ENCODE measurements around the gene ALDH4A1.

DNA sequence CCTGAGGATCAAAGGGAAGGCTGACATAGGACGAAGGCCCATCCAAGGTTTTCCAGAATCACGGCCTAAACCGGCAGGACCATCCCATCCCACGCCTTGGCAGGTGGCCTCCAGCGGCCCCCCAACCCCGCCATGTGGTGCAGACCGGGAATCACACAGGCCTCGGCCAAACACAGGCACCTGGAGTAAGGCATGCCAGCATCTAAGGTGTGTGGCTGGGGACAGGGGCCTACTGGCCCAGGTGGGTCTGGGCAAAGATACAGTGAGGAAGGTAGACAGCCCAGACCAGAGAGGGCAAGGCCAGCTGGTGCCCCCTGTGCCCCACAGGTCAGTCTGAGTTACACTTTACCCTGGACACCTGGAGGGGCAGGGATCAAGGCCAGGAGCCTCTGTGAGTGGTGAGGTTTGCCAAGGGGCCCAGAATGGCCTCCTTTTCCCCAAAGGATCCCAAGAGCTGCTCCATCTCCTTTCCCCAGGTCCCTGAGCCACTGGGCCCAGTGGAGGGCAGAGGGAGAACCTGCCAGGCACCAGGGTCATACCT is 30.2 kb downstream of the ALDH4A1 start:
- TF ChIP-seq, protein P1, sequence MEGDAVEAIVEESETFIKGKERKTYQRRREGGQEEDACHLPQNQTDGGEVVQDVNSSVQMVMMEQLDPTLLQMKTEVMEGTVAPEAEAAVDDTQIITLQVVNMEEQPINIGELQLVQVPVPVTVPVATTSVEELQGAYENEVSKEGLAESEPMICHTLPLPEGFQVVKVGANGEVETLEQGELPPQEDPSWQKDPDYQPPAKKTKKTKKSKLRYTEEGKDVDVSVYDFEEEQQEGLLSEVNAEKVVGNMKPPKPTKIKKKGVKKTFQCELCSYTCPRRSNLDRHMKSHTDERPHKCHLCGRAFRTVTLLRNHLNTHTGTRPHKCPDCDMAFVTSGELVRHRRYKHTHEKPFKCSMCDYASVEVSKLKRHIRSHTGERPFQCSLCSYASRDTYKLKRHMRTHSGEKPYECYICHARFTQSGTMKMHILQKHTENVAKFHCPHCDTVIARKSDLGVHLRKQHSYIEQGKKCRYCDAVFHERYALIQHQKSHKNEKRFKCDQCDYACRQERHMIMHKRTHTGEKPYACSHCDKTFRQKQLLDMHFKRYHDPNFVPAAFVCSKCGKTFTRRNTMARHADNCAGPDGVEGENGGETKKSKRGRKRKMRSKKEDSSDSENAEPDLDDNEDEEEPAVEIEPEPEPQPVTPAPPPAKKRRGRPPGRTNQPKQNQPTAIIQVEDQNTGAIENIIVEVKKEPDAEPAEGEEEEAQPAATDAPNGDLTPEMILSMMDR (IDR thresholded peaks at IDR 0.05): no peak
- no peak for TF ChIP-seq EP300 (IDR thresholded peaks at IDR 0.05)
- TF ChIP-seq POLR2AphosphoS5 (IDR thresholded peaks at IDR 0.05): no peak
- TF ChIP-seq POLR2A (IDR thresholded peaks at IDR 0.05): no peak

Data from gastroesophageal sphincter (tissue), 3 donors.